Dermis microvascular lymphatic vessel endothelial cell (primary cell): Measurements from ENCODE around the gene PLAAT2. TPM values are rescaled to one million over a fixed set of nuclear protein-coding genes. Genes with fewer than 3 reads are reported as not detected.

Experiments
- DNase-seq, 2 donors: peaks; one replicate each; pipeline versions ENCODE4 v3.0.0 to v3.0.0-alpha.2; 2010; ENCODE audit warnings: low read depth in 2 of 2
- total RNA-seq: library from RNA; depleted of rRNA; stranded (reverse); fragments of >200 nt; gene quantifications from 2 replicates; pipeline ENCODE4 v1.2.1, GENCODE V29; 2014

Gene PLAAT2
- total RNA-seq, 1 donor from 2014 or later: not detected

GRCh38 chr11:63520606-63521170 lies 42.5 kb downstream of the PLAAT2 start:
- no peak for DNase-seq

- no peak for DNase-seq
These were observed 44.6 kb downstream of the PLAAT2 start for GRCh38 chr11:63518548-63518947.

GRCh38 chr11:63517156-63517555 lies 46.0 kb downstream of the PLAAT2 start:
- DNase-seq: no peak

GRCh38 chr11:63516109-63516508 lies 47.1 kb downstream of the PLAAT2 start:
- DNase-seq: no peak

- DNase-seq: no peak
These were observed 50.4 kb downstream of the PLAAT2 start for GRCh38 chr11:63512816-63513215.

- no peak for DNase-seq
These were observed 52.0 kb downstream of the PLAAT2 start for GRCh38 chr11:63511048-63511748.

- DNase-seq: no peak
These were observed 52.7 kb downstream of the PLAAT2 start for GRCh38 chr11:63510360-63511047.

GRCh38 chr11:63508745-63509144 lies 54.4 kb downstream of the PLAAT2 start:
- no peak for DNase-seq

- no peak for DNase-seq
These were observed 55.2 kb downstream of the PLAAT2 start for GRCh38 chr11:63508009-63508408.

GRCh38 chr11:63507511-63507910 lies 55.7 kb downstream of the PLAAT2 start:
- no peak for DNase-seq

- no peak for DNase-seq
These were observed 56.3 kb downstream of the PLAAT2 start for GRCh38 chr11:63506876-63507275.

- no peak for DNase-seq
These were observed 57.2 kb downstream of the PLAAT2 start, which contains the start of gene LGALS12 for GRCh38 chr11:63505857-63506528. Gene LGALS12, plus strand, starts transcription at chr11:63506084. Its CDS starts 375 bp downstream, at chr11:63506459.

GRCh38 chr11:63504933-63505586 lies 58.1 kb downstream of the PLAAT2 start:
- no peak for DNase-seq

- no peak for DNase-seq
These were observed 59.1 kb downstream of the PLAAT2 start for GRCh38 chr11:63504054-63504453.

GRCh38 chr11:63503492-63503891 lies 59.7 kb downstream of the PLAAT2 start:
- no peak for DNase-seq

Other genes starting within 250 kb of the PLAAT2 start
- not detected in 2 replicates for gene SLC22A9, start 193.6 kb downstream of the PLAAT2 start, total RNA-seq
- not detected in 2 replicates for gene PLAAT5, start 72.2 kb downstream of the PLAAT2 start, total RNA-seq
- gene LGALS12, start 57.3 kb downstream of the PLAAT2 start, total RNA-seq: not detected in 2 replicates
- gene PLAAT4, start 26.6 kb downstream of the PLAAT2 start, total RNA-seq: 2.3 and 7.0 TPM in 2 replicates
- 66.6 and 77.4 TPM in 2 replicates for gene PLAAT3, start 51.1 kb upstream of the PLAAT2 start, total RNA-seq
- gene ATL3, start 108.0 kb upstream of the PLAAT2 start, total RNA-seq: 85.6 and 87.2 TPM in 2 replicates
- 34.1 and 47.5 TPM in 2 replicates for gene RTN3, start 118.1 kb upstream of the PLAAT2 start, total RNA-seq
- gene ZFTA, start 205.4 kb upstream of the PLAAT2 start, total RNA-seq: 7.6 and 12.9 TPM in 2 replicates